ENCODE results near the gene PABPN1L.

DNA sequence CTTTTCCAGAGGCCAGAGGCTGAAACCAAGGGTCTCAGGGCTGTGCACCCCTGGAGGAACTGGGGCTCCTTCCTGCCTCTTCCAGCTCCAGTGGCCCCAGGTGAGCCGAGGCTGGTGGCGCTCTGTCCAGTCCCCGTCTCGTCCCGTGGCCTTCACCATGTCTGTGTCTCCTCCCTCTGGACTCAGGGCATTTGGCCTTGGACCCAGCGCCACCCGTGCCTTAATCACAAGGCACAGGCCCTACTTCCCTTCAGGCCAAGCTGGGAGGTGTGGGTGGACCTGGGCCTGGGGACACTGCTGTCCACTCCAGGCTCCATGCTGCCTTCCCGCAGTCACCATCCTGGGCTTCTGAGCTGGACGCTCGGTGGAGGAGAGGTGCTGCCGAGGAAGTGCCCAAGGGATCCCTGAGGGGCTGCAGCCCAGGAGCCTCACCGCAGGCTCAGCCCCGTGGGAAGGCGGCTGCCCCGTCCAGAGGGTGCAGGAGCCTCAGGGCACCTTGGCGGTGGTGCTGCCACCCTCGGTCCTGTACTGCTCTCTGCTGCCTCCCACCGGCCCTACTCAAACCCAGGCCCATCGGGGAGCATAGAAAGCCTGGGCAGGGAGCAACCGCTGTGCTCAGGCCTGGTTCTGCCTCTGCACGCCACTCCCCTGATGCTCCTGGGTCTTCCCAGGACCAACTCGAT is 45.2 kb downstream of the PABPN1L start:
- TF ChIP-seq CTCF (IDR thresholded peaks at IDR 0.05) (no peak), POLR2AphosphoS5 (IDR thresholded peaks at IDR 0.05) (no peak), POLR2A (IDR thresholded peaks at IDR 0.05) (no peak), EP300 (IDR thresholded peaks at IDR 0.05) (no peak)

All from stomach (tissue), 4 donors.